Activated naive CD8-positive, alpha-beta T cell treated with anti-CD3 and anti-CD28 coated beads, Interleukin-2, amount 50 U/mL, for 24 hours (primary cell): ENCODE data around the gene RAB11FIP4.

Source experiments
- ATAC-seq: fragments of 150-1000 bp; cut with Tn5 transposase; one replicate; pipeline ENCODE4 v1.10.0; 2021
- DNase-seq: peaks from one replicate; pipeline ENCODE4 v3.0.0; 2021
- H3K27ac Mint-ChIP-seq: one replicate; pipeline ENCODE4 v1.8.0; 2021; ENCODE audit warnings: mild to moderate bottlenecking, mixed read lengths
- H3K27me3 Mint-ChIP-seq: one replicate; pipeline ENCODE4 v1.8.0; 2021; ENCODE audit warnings: mixed read lengths
- H3K36me3 Mint-ChIP-seq: one replicate; pipeline ENCODE4 v1.8.0; 2021; ENCODE audit warnings: low read depth, mixed read lengths
- H3K4me1 Mint-ChIP-seq: one replicate; pipeline ENCODE4 v1.8.0; 2021; ENCODE audit warnings: mixed read lengths
- H3K4me3 Mint-ChIP-seq: one replicate; pipeline ENCODE4 v1.8.0; 2021; ENCODE audit warnings: mild to moderate bottlenecking, moderate library complexity, mixed read lengths
- H3K9me3 Mint-ChIP-seq: one replicate; pipeline ENCODE4 v1.8.0; 2021; ENCODE audit warnings: mixed read lengths

RAB11FIP4 gene

DNA sequence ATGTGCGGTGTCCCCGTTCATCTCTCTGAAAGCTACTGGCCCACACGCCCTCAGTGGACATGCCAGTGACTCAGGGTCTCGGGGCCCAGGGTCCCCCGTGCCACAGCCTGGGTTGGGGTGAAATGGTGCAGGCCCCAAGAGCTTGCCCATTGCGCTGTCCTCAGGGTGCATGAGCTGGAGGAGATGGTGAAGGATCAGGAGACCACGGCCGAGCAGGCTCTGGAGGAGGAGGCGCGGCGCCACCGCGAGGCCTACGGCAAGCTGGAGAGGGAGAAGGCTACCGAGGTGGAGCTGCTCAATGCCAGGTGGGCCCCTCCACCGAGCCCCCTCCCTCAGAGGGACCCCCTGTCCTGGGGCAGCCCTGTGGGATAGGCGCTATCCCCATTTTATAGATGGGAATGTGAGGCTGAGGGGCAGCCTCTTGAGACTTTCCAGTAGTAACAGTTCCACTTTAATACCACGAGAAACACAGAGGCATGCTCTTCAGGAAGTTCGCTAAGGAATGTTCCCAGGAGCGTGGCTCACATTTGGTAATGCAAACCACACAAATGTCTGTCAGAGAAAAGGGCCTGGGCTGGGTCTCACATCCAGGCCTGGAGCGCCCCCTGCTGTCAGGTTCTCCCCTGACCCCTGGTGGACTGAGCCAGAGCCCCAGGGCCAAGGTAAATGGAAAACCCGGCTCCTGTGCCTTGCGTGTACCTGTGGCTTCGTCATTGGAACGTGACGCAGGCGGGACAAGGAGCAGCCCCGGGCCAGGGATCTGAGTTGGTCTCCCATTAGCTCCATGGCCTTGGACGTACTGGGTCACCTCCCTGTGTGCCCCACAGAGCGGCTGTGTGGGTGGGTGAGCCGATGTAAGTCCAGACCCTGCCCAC, 133.7 kb downstream of the RAB11FIP4 start:
- H3K4me1 Mint-ChIP-seq: no peaks in the 10 kb centered on the region
- DNase-seq: peak; percentile 93
- H3K27ac Mint-ChIP-seq: no peak overlapping the region
- no peak overlapping the region for H3K4me3 Mint-ChIP-seq
- no peaks in the 10 kb centered on the region for H3K9me3 Mint-ChIP-seq
- peaks cover 17% of the 10 kb centered on the region for H3K36me3 Mint-ChIP-seq
- H3K27me3 Mint-ChIP-seq: no peaks in the 10 kb centered on the region
- ATAC-seq: peak; percentile 70

DNA sequence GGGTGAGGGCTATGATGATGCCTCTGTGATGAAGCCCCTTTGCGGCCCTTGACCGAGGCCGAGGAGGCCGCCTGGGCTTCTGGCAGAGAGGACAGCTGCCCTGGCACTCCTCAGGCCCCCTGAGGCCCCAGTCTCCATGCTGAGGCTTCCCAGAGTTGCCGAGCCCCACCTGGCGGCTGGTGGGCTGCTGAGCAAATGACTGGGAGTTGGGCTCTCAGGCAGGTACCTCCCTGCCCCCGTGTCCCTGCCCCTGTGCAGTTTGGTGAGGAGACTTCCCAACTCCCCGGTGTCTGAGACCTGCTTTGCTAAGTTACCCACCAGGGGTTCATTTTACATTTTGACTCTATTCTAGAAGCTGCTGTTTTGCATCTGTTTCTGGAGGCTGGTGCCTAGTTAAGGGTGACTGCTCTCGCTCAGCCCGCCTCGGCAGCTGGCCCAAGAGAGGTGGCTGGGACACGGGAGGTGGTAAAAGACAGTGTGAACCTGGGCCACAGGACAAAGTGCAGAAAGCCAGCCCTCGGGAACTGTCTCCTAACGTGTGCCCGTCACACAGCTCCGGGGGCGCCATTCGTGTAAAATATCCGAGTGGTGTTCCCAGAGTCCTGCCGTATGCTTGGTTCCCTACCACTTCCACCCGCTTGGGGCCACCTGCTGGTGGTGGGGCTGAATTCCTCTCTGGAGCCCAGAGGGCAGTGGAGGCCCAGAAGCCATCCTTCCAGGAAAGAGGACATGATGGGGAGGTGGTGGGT, 134.5 kb downstream of the RAB11FIP4 start:
- H3K4me1 Mint-ChIP-seq: no peaks in the 10 kb centered on the region
- no peaks in the 10 kb centered on the region for H3K27me3 Mint-ChIP-seq
- no peak overlapping the region for H3K27ac Mint-ChIP-seq
- ATAC-seq: no peak
- DNase-seq: no peak
- no peak overlapping the region for H3K4me3 Mint-ChIP-seq
- no peaks in the 10 kb centered on the region for H3K9me3 Mint-ChIP-seq
- peaks cover 17% of the 10 kb centered on the region for H3K36me3 Mint-ChIP-seq

DNA sequence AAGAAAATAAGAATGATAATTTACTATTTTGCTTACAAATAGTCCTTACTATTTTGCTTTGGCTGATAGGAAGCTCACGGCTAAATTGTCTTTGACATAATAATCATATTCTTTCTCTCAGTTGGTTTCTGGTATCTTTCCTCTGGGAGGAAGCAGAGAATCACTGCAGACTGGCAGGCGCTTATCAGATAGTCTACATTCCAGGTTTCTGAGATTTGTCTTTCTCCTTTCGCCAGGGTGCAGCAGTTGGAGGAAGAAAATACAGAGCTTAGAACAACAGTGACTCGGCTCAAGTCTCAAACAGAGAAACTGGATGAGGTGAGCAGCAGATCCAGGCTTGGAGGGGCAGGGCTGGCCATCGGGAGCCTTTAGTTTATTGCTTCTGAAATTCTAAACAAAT, 136.1 kb downstream of the RAB11FIP4 start:
- DNase-seq: no peak
- Mint-ChIP-seq H3K4me3 (no peak overlapping the region), H3K36me3 (peaks cover 19% of the 10 kb centered on the region), H3K27ac (no peak overlapping the region), H3K9me3 (no peaks in the 10 kb centered on the region), H3K27me3 (no peaks in the 10 kb centered on the region), H3K4me1 (no peaks in the 10 kb centered on the region)
- ATAC-seq: no peak

DNA sequence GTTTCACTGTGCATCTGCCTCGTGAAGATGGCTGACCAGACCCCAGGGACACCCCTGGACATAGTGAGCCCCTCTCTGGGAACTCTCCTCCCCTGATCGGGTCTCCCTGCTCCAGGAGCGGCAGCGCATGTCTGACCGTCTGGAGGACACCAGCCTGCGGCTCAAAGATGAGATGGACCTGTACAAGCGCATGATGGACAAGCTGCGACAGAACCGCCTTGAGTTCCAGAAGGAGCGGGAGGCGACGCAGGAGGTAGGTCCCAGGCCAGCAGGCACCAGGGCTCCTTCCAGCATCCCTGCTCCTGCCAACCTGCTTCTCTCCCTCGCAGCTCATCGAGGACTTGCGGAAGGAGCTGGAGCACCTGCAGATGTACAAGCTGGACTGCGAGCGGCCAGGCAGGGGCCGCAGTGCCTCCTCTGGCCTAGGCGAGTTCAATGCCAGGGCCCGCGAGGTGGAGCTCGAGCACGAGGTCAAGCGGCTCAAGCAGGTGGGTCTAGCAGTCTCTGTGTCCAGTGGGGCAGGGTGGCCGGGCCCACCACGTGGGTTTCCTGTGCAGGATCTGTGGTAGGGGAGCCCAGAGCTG, 136.9 kb downstream of the RAB11FIP4 start:
- DNase-seq: no peak
- H3K36me3 Mint-ChIP-seq: peaks cover 17% of the 10 kb centered on the region
- ATAC-seq: no peak
- H3K4me3 Mint-ChIP-seq: no peak overlapping the region
- H3K27ac Mint-ChIP-seq: no peak overlapping the region
- peaks cover 6% of the 10 kb centered on the region for H3K4me1 Mint-ChIP-seq
- H3K9me3 Mint-ChIP-seq: no peaks in the 10 kb centered on the region
- H3K27me3 Mint-ChIP-seq: no peaks in the 10 kb centered on the region

DNA sequence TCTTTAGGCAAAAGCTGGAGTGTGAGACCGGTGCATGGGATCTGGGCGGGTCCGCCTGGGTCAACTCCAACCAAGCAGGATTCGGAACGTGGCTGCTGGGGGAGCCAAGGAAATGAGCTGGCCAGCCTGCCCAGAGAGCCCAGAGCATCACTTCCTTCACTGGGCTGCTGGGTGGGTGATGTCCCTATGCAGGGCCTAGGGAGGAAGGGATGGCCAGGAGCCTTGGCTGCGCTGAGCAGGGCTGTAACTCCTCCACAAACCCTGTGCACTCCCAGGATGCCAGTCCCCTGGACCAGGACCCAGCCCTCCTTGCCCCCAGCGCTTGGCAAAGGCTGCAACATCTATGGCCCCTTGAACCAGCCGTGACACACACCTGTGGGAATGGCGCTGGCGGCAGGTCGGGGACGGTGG, 138.4 kb downstream of the RAB11FIP4 start:
- peaks cover 5% of the 10 kb centered on the region for H3K36me3 Mint-ChIP-seq
- no peak overlapping the region for H3K4me3 Mint-ChIP-seq
- ATAC-seq: no peak
- no peaks in the 10 kb centered on the region for H3K9me3 Mint-ChIP-seq
- H3K27ac Mint-ChIP-seq: no peak overlapping the region
- H3K4me1 Mint-ChIP-seq: peaks cover 8% of the 10 kb centered on the region
- no peaks in the 10 kb centered on the region for H3K27me3 Mint-ChIP-seq
- DNase-seq: no peak

DNA sequence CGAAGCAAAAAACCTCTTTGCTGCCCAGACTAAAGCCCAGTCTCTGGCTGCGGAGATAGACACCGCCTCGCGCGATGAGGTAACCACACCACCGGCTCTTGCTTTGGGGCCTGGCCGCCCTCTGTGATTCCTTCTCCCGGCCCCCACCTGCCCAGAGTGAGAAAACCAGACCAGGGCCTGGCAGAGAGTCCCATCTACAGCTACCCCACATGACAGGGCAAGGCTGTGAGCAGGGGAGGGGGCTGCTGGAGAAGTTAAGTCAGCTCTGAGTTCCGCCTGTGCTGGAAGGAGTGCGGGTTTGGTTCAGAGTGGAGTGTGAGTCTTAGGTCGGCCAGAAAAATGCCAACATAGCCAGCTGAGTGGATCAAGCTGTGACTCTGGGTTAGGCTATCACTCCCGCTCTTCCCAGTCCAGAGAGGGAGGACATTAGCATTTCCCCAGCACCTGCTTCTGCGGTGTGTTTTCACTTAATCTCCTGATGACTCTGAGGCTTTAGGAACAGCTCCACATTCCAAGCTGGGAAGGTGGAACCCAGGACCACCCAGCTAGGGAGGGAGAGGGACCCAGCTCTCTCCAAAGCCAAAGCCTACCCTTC, 139.0 kb downstream of the RAB11FIP4 start:
- Mint-ChIP-seq H3K4me1 (peaks cover 13% of the 10 kb centered on the region), H3K36me3 (peaks cover 5% of the 10 kb centered on the region), H3K9me3 (no peaks in the 10 kb centered on the region), H3K27ac (no peak overlapping the region), H3K27me3 (no peaks in the 10 kb centered on the region), H3K4me3 (no peak overlapping the region)
- DNase-seq (no peak), ATAC-seq (no peak)

DNA sequence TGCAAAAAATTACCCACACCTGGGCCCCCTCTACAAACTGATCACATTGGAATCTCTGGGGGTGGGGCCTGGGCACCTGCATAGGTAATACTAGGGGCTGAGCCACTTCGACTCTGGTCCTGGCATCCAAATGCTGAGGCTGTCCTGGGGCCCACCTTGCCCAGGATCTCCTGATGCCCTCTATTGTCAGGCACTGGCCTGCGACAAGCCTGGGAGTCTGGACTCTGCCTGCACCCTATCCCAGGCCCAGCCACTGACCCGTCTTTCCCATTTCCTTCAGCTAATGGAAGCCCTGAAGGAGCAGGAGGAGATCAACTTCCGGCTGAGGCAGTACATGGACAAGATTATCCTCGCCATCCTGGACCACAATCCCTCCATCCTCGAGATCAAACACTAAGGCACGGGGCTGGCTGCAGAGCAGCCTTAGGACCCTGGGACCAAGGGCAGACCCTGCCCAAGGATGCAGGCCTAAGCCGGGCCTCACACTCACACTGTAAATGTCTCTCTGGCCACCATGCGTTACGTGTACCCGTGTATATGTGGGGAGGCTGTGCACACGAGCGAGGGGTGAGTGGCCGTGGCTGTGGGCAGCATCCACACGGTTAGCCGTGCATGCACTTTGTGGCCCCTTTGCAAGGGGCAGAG, 140.0 kb downstream of the RAB11FIP4 start:
- ATAC-seq (no peak), DNase-seq (no peak)
- Mint-ChIP-seq H3K27me3 (no peaks in the 10 kb centered on the region), H3K27ac (no peak overlapping the region), H3K9me3 (no peaks in the 10 kb centered on the region), H3K4me3 (no peak overlapping the region), H3K4me1 (peaks cover 16% of the 10 kb centered on the region), H3K36me3 (peaks cover 5% of the 10 kb centered on the region)

DNA sequence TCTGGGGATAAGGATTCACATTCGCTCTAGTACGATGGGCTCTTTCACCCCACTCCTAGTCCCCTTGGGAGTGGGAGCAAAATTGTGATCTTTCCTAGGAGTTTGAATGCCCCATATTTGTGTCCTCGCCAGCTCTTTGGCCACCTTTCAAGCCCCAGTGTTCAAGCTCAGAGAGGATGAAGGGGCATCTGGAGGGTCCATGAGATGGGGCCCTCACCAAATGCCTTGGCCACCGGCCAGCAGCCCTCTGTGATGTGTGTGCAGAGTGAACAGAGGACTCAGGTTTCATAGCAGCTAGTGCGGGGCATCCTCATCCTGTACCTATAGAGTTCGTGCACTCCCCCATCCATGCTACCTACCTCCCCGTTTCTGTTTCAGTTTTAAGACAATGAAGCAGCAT, 140.6 kb downstream of the RAB11FIP4 start:
- no peak for ATAC-seq
- Mint-ChIP-seq H3K36me3 (peaks cover 5% of the 10 kb centered on the region), H3K27ac (no peak overlapping the region), H3K27me3 (no peaks in the 10 kb centered on the region), H3K4me1 (peaks cover 20% of the 10 kb centered on the region), H3K9me3 (no peaks in the 10 kb centered on the region), H3K4me3 (no peak overlapping the region)
- DNase-seq: no peak

DNA sequence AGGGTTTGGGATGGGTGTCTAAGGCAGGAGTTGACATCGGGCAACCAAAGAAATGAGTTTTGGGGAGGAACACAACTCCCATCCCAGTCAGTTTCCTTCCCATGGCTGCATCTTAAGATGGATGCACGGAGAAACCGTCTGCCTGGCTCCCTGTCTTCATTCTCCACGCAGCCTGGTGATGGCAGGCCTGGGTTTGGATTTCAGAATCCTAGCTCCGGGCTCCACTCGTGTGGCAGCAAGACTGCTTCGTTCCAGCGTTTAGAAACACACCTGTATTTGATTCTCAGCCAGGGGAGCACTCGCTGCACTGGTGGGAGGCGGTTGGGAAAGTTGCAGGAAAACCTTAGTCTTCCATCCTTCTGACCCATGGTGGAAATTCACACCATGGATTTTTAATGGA, 141.1 kb downstream of the RAB11FIP4 start:
- no peak overlapping the region for H3K27ac Mint-ChIP-seq
- ATAC-seq: no peak
- no peak for DNase-seq
- H3K27me3 Mint-ChIP-seq: no peaks in the 10 kb centered on the region
- peaks cover 5% of the 10 kb centered on the region for H3K36me3 Mint-ChIP-seq
- no peak overlapping the region for H3K4me3 Mint-ChIP-seq
- H3K4me1 Mint-ChIP-seq: peaks cover 21% of the 10 kb centered on the region
- no peaks in the 10 kb centered on the region for H3K9me3 Mint-ChIP-seq

DNA sequence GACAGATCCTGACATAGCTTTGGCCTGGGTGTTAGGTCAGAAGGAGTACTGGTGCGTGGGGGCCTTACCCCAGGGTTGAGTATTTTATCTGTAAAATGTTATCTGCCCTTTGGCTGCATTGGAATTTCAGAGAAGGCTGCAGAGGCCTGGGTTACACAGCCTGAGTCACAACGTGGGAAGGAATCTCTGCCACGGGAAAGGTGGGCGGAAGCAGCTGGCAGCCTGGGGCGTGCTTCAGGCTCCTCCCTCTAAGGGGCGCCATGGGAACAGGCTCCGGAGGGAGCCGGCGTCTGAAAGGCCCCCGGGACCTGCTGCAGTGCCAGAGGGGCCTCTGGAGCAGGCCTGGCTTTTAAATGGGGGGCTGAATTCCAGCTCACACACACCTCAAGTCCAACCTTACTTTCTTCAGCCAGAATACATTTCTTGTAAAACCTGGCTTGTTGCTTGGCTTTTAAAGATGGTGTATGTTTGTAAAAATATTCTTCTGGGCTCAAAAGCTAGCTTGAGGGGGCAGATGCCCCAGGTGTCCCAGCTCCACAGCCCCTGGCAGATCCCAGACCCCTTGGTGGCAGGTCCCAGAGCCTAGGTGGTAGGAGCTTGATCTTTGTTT, 142.2 kb downstream of the RAB11FIP4 start:
- Mint-ChIP-seq H3K36me3 (peaks cover 5% of the 10 kb centered on the region), H3K27ac (no peak overlapping the region), H3K4me3 (no peak overlapping the region), H3K27me3 (no peaks in the 10 kb centered on the region), H3K9me3 (no peaks in the 10 kb centered on the region), H3K4me1 (peaks cover 25% of the 10 kb centered on the region)
- peak; percentile 50 for ATAC-seq
- DNase-seq: peak; percentile 56

DNA sequence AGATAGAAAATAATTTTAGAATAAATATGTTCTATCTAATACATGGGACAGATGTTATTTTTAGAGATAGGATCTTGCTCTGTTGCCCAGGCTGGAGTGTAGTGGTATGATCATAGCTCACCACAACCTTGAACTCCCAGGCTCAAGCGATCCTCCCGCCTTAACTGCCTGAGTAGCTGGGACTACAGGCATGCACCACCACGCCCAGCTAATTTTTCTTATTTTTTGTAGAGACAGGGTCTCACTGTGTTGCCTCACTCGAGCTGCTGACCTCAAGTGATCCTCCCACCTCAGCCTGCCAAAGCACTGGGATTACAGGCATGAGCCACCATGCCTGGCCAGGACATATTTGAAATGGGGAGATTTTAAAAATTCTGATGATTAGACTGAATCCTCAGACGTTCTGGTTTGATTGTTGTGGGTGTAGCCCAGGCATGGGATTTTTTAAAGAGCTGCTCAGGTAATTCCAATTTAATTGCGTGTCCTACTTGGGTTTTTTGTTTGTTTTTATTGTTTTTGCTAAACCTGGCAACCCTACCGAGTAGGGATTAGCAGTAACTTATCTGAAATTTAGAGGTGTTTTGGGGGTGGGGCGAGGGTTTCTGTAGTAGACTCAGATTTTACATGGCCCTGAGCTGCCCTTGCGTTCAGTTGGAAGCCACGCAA, 142.9 kb downstream of the RAB11FIP4 start:
- Mint-ChIP-seq H3K9me3 (no peaks in the 10 kb centered on the region), H3K4me1 (peaks cover 25% of the 10 kb centered on the region), H3K27ac (no peak overlapping the region), H3K36me3 (peaks cover 5% of the 10 kb centered on the region), H3K4me3 (no peak overlapping the region), H3K27me3 (no peaks in the 10 kb centered on the region)
- ATAC-seq: no peak
- DNase-seq: no peak

DNA sequence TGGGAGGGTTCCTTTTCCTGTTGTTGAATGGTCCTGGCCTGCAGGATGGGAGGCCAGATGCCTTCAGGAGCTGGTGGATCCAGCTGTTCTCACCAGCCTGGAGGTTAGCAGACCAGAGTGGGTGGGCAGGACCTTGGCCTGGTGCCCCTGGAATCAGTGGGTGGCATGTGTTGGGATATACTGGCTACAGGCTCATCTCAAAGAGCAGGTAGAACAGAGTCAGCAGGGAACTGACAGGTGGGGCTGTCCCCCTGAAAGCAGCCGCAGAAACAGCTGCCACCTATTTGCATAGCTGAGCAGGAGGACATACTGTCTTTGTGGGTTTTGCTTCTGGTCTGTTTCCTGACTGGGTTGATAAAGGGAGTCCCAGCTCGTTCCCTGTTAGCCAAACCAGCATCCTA, 144.1 kb downstream of the RAB11FIP4 start:
- ATAC-seq (peak; percentile 89), DNase-seq (peak; percentile 47)
- Mint-ChIP-seq H3K36me3 (peaks cover 5% of the 10 kb centered on the region), H3K9me3 (no peaks in the 10 kb centered on the region), H3K27me3 (no peaks in the 10 kb centered on the region), H3K4me3 (no peak overlapping the region), H3K27ac (no peak overlapping the region), H3K4me1 (peaks cover 25% of the 10 kb centered on the region)

DNA sequence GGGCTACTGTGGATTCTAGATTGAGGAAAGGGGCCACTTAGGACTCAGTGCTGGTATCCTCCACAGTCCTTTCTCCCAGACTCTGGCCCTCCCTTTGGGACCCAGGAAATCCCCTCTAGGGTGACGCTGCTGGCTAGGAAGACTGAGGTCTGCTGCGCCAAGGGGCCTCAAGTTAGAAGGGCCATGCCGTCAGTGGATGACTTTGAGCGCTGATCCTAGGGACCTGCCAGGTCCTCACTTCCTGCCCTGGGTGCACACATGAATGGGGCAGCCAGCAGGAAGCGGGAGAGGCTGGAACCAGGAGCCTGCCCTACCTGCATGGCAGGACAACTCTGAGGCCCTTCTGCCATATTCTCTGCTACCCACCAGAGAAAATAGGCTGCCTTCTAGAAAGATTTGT, 145.0 kb downstream of the RAB11FIP4 start:
- no peak overlapping the region for H3K4me3 Mint-ChIP-seq
- no peak for DNase-seq
- H3K4me1 Mint-ChIP-seq: peaks cover 25% of the 10 kb centered on the region
- no peaks in the 10 kb centered on the region for H3K27me3 Mint-ChIP-seq
- H3K9me3 Mint-ChIP-seq: no peaks in the 10 kb centered on the region
- H3K36me3 Mint-ChIP-seq: peaks cover 5% of the 10 kb centered on the region
- no peak overlapping the region for H3K27ac Mint-ChIP-seq
- no peak for ATAC-seq
